Smooth muscle cell (in vitro differentiated cells): ENCODE results near the gene ACTC1. TPM values are rescaled to one million over a fixed set of nuclear protein-coding genes. Genes with fewer than 3 reads are reported as not detected.
"Not testable (repeated sequence)": the region's sequence is repeated elsewhere in the genome, so short reads cannot be mapped to it uniquely, and the experiment has no call there.

Experiments used
- DNase-seq: peaks from one replicate; lab custom pipeline; 2025; ENCODE audit not compliant: unreplicated experiment; lab: John Stamatoyannopoulos, UW
- H2AFZ ChIP-seq: fragments of 200-600 bp; sonication (generic); 2 replicates; pipeline ENCODE4 v1.6.0; 2016; ENCODE audit warnings: antibody characterized with exemption, low read depth, mild to moderate bottlenecking
- H3F3A ChIP-seq: fragments of 200-600 bp; sonication (generic); 2 replicates; pipeline ENCODE4 v1.6.0; 2017; ENCODE audit warnings: antibody characterized with exemption, low read depth
- H3K27ac ChIP-seq: fragments of 200-600 bp; sonication (generic); 2 replicates; pipeline ENCODE4 v1.5.1; 2016; ENCODE audit warnings: low read depth, mild to moderate bottlenecking
- H3K27me3 ChIP-seq: fragments of 200-600 bp; sonication (generic); 2 replicates; pipeline ENCODE4 v1.6.1; 2016; ENCODE audit warnings: low read depth, mild to moderate bottlenecking
- H3K36me3 ChIP-seq: fragments of 200-600 bp; sonication (generic); 2 replicates; pipeline ENCODE4 v1.5.1; 2016; ENCODE audit warnings: low read depth
- H3K4me1 ChIP-seq: fragments of 200-600 bp; sonication (generic); 2 replicates; pipeline ENCODE4 v1.5.1; 2016; ENCODE audit warnings: low read depth
- H3K4me2 ChIP-seq: fragments of 200-600 bp; sonication (generic); 2 replicates; pipeline ENCODE4 v1.6.0; 2016; ENCODE audit warnings: mild to moderate bottlenecking
- H3K4me3 ChIP-seq: fragments of 200-600 bp; sonication (generic); 2 replicates; pipeline ENCODE4 v1.5.1; 2016; ENCODE audit warnings: mild to moderate bottlenecking
- H3K79me2 ChIP-seq: fragments of 200-600 bp; sonication (generic); 2 replicates; pipeline ENCODE4 v1.6.0; 2016; ENCODE audit warnings: low read depth, mild to moderate bottlenecking
- H3K9ac ChIP-seq: fragments of 200-600 bp; sonication (generic); 2 replicates; pipeline ENCODE4 v1.6.0; 2016; ENCODE audit warnings: low read depth
- H3K9me3 ChIP-seq: fragments of 200-600 bp; sonication (generic); replicated peaks from 2 replicates; pipeline ENCODE4 v1.5.1; 2016; ENCODE audit warnings: low read depth
- H4K20me1 ChIP-seq: fragments of 200-600 bp; sonication (generic); 2 replicates; pipeline ENCODE4 v1.6.0; 2016; ENCODE audit warnings: low read depth
- CTCF ChIP-seq: fragments of 200-600 bp; sonication (generic); IDR thresholded peaks from 2 replicates; pipeline ENCODE4 v1.5.1; 2017; ENCODE audit warnings: borderline replicate concordance, mild to moderate bottlenecking, antibody characterized with exemption; ENCODE audit not compliant: insufficient read depth, poor library complexity, severe bottlenecking
- WGBS: methylation state at CpG from one replicate; pipeline ENCODE4 v1.1.7; 2016; ENCODE audit warnings: low lambda C conversion rate; 5-methylcytosine and 5-hydroxymethylcytosine counted together
- polyA plus RNA-seq: library from polyadenylated mRNA; unstranded; fragments of >200 nt; fragmentation: Nextera tagmentation; extraction: Ambion mirVana; gene quantifications from 2 replicates; pipeline ENCODE4 v1.2.1, GENCODE V29; 2016
- total RNA-seq: library from RNA; depleted of rRNA; stranded (reverse); fragments of >200 nt; gene quantifications from 2 replicates; pipeline ENCODE4 v1.2.3, GENCODE V29; 2014

The ACTC1 gene
- total and polyA plus RNA-seq, 2 experiments from 2014 or later, result 90.5 to 136 TPM

GRCh38 chr15:34820110-34820509 is 24.8 kb upstream of the ACTC1 start:
- no peak for DNase-seq
- no peak overlapping the region for H2AFZ ChIP-seq
- no peak for TF ChIP-seq CTCF
- no peak overlapping the region for H3K27ac ChIP-seq
- no peaks in the 10 kb centered on the region for H4K20me1 ChIP-seq
- no peak overlapping the region for H3K4me2 ChIP-seq
- H3K36me3 ChIP-seq, result no peaks in the 10 kb centered on the region
- H3K9me3 ChIP-seq, result no peaks in the 10 kb centered on the region
- H3K79me2 ChIP-seq, result no peaks in the 10 kb centered on the region
- no peaks in the 10 kb centered on the region for H3K27me3 ChIP-seq
- no peak overlapping the region for H3K4me3 ChIP-seq
- no peaks in the 10 kb centered on the region for H3F3A ChIP-seq
- 87% methylated on average over 5 of the region's 5 CpGs for WGBS
- no peaks in the 10 kb centered on the region for H3K4me1 ChIP-seq
- H3K9ac ChIP-seq, result no peak overlapping the region

GRCh38 chr15:34818526-34818925 is 23.2 kb upstream of the ACTC1 start:
- Histone ChIP-seq H3K27ac (no peak overlapping the region), H3K9me3 (no peaks in the 10 kb centered on the region), H3K4me1 (no peaks in the 10 kb centered on the region), H3F3A (peaks cover 4% of the 10 kb centered on the region), H3K79me2 (no peaks in the 10 kb centered on the region), H3K4me3 (no peak overlapping the region), H3K36me3 (no peaks in the 10 kb centered on the region), H3K9ac (no peak overlapping the region), H3K4me2 (no peak overlapping the region), H4K20me1 (no peaks in the 10 kb centered on the region), H3K27me3 (no peaks in the 10 kb centered on the region), H2AFZ (no peak overlapping the region)
- no peak for DNase-seq
- WGBS, result 74% methylated on average over 1 of the region's 1 CpG
- no peak for TF ChIP-seq CTCF

GRCh38 chr15:34815836-34816235 is 20.5 kb upstream of the ACTC1 start:
- H4K20me1 ChIP-seq, result no peaks in the 10 kb centered on the region
- H3F3A ChIP-seq, result peaks cover 20% of the 10 kb centered on the region
- no peaks in the 10 kb centered on the region for H3K27me3 ChIP-seq
- no peak overlapping the region for H3K27ac ChIP-seq
- H3K9me3 ChIP-seq, result no peaks in the 10 kb centered on the region
- no peak for TF ChIP-seq CTCF
- H3K4me2 ChIP-seq, result no peak overlapping the region
- no peak overlapping the region for H3K9ac ChIP-seq
- DNase-seq, result no peak
- H3K36me3 ChIP-seq, result no peaks in the 10 kb centered on the region
- peaks cover 9% of the 10 kb centered on the region for H3K4me1 ChIP-seq
- H3K79me2 ChIP-seq, result no peaks in the 10 kb centered on the region
- no peak overlapping the region for H2AFZ ChIP-seq
- no peak overlapping the region for H3K4me3 ChIP-seq
- 95% methylated on average over 1 of the region's 1 CpG for WGBS

GRCh38 chr15:34813446-34814190 is 18.3 kb upstream of the ACTC1 start:
- Histone ChIP-seq H3K9me3 (no peaks in the 10 kb centered on the region), H3K36me3 (no peaks in the 10 kb centered on the region), H3K79me2 (no peaks in the 10 kb centered on the region), H3K4me1 (peaks cover 9% of the 10 kb centered on the region), H4K20me1 (no peaks in the 10 kb centered on the region), H3K27ac (peak overlapping the region; percentile 94), H3K4me2 (peak overlapping the region; percentile 72), H3K27me3 (no peaks in the 10 kb centered on the region), H3K4me3 (no peak overlapping the region), H3K9ac (peak overlapping the region; percentile 62), H3F3A (peaks cover 34% of the 10 kb centered on the region), H2AFZ (peak overlapping the region; percentile 81)
- TF ChIP-seq CTCF, result no peak
- 5% methylated on average over 3 of the region's 3 CpGs for WGBS
- DNase-seq, result no peak

GRCh38 chr15:34812868-34813365 is 17.6 kb upstream of the ACTC1 start:
- not testable (repeated sequence) for H3K79me2 ChIP-seq, H3K9me3 ChIP-seq, H3K4me1 ChIP-seq, H3K27me3 ChIP-seq, DNase-seq, H3K4me3 ChIP-seq, H3K36me3 ChIP-seq, H4K20me1 ChIP-seq
- H3K4me2 ChIP-seq, result peak overlapping the region; percentile 72
- peak overlapping the region; percentile 94 for H3K27ac ChIP-seq
- H3F3A ChIP-seq, result peaks cover 34% of the 10 kb centered on the region
- H3K9ac ChIP-seq, result peak overlapping the region; percentile 62
- H2AFZ ChIP-seq, result peak overlapping the region; percentile 11
- 8% methylated on average over 9 of the region's 9 CpGs for WGBS
